Astrocyte (in vitro differentiated cells and primary cell): ENCODE data around the gene CD300A. TPM values are rescaled to one million over a fixed set of nuclear protein-coding genes. Genes with fewer than 3 reads are reported as not detected.

Experiments used
- DNase-seq: peaks from one replicate; pipeline ENCODE4 v3.0.0-alpha.2; 2010; ENCODE audit warnings: low read depth
- FAIRE-seq: peaks from 2 replicates; lab custom pipeline; 2011; peaks lifted over from hg19 to GRCh38; lab: Jason Lieb, UNC
- H2AFZ ChIP-seq: 2 replicates; pipeline ENCODE4 v1.6.0; 2012; ENCODE audit warnings: low read depth, low read length, inconsistent platforms
- H3K27ac ChIP-seq: 2 replicates; pipeline ENCODE4 v1.5.1; 2011; ENCODE audit warnings: low read depth, low read length, inconsistent platforms
- H3K27me3 ChIP-seq: 2 replicates; pipeline ENCODE4 v1.6.0; 2011; ENCODE audit warnings: low read length, inconsistent platforms; ENCODE audit not compliant: insufficient read depth
- H3K36me3 ChIP-seq: 2 replicates; pipeline ENCODE4 v1.5.1; 2011; ENCODE audit warnings: low read length, inconsistent platforms; ENCODE audit not compliant: insufficient read depth
- H3K4me1 ChIP-seq: 2 replicates; pipeline ENCODE4 v1.5.1; 2011; ENCODE audit warnings: low read length, inconsistent platforms; ENCODE audit not compliant: insufficient read depth
- H3K4me2 ChIP-seq: 2 replicates; pipeline ENCODE4 v1.6.0; 2012; ENCODE audit warnings: low read length, inconsistent platforms
- H3K4me3 ChIP-seq: 2 replicates; pipeline ENCODE4 v1.5.1; 2011; ENCODE audit warnings: low read depth, mild to moderate bottlenecking, low read length, inconsistent platforms; ENCODE audit not compliant: insufficient read depth
- H3K79me2 ChIP-seq: 2 replicates; pipeline ENCODE4 v1.6.0; 2012; ENCODE audit warnings: mild to moderate bottlenecking, low read length, inconsistent platforms; ENCODE audit not compliant: insufficient read depth
- H3K9ac ChIP-seq: 2 replicates; pipeline ENCODE4 v1.6.0; 2012; ENCODE audit warnings: mild to moderate bottlenecking, low read length, inconsistent platforms
- H3K9me3 ChIP-seq: 2 replicates; pipeline ENCODE4 v1.5.1; 2012; ENCODE audit warnings: low read depth, mild to moderate bottlenecking, low read length, inconsistent platforms; ENCODE audit not compliant: insufficient read depth
- H4K20me1 ChIP-seq: 2 replicates; pipeline ENCODE4 v1.6.0; 2012; ENCODE audit warnings: low read length, inconsistent platforms; ENCODE audit not compliant: insufficient read depth
- H3K27ac Mint-ChIP-seq: one replicate; pipeline ENCODE4 v1.8.0; 2021; ENCODE audit warnings: mild to moderate bottlenecking, mixed read lengths; ENCODE audit not compliant: unreplicated experiment
- H3K27me3 Mint-ChIP-seq: one replicate; pipeline ENCODE4 v1.8.0; 2021; ENCODE audit warnings: low read depth, mixed read lengths; ENCODE audit not compliant: unreplicated experiment
- H3K36me3 Mint-ChIP-seq: one replicate; pipeline ENCODE4 v1.8.0; 2021; ENCODE audit warnings: low read depth, mixed read lengths; ENCODE audit not compliant: unreplicated experiment
- H3K4me1 Mint-ChIP-seq: one replicate; pipeline ENCODE4 v1.8.0; 2021; ENCODE audit warnings: low read depth, mixed read lengths; ENCODE audit not compliant: unreplicated experiment
- H3K4me3 Mint-ChIP-seq: one replicate; pipeline ENCODE4 v1.8.0; 2021; ENCODE audit warnings: mild to moderate bottlenecking, moderate library complexity, mixed read lengths; ENCODE audit not compliant: unreplicated experiment
- H3K9me3 Mint-ChIP-seq: one replicate; pipeline ENCODE4 v1.8.0; 2021; ENCODE audit warnings: mild to moderate bottlenecking, mixed read lengths; ENCODE audit not compliant: unreplicated experiment
- CTCF ChIP-seq: IDR thresholded peaks from 2 replicates; pipeline ENCODE4 v1.5.1; 2011; ENCODE audit warnings: low read depth, mild to moderate bottlenecking, inconsistent platforms, low read length, moderate library complexity; ENCODE audit not compliant: insufficient read depth
- EZH2 ChIP-seq: IDR thresholded peaks from 2 replicates; pipeline ENCODE4 v1.6.1; 2012; ENCODE audit warnings: mild to moderate bottlenecking, low read length, inconsistent platforms; ENCODE audit not compliant: insufficient read depth
- total RNA-seq: library from RNA; stranded (reverse); gene quantifications from 2 replicates; pipeline ENCODE4 v1.2.1, GENCODE V29; 2021

CD300A gene
- total RNA-seq, 1 donor from 2014 or later: not detected

DNA sequence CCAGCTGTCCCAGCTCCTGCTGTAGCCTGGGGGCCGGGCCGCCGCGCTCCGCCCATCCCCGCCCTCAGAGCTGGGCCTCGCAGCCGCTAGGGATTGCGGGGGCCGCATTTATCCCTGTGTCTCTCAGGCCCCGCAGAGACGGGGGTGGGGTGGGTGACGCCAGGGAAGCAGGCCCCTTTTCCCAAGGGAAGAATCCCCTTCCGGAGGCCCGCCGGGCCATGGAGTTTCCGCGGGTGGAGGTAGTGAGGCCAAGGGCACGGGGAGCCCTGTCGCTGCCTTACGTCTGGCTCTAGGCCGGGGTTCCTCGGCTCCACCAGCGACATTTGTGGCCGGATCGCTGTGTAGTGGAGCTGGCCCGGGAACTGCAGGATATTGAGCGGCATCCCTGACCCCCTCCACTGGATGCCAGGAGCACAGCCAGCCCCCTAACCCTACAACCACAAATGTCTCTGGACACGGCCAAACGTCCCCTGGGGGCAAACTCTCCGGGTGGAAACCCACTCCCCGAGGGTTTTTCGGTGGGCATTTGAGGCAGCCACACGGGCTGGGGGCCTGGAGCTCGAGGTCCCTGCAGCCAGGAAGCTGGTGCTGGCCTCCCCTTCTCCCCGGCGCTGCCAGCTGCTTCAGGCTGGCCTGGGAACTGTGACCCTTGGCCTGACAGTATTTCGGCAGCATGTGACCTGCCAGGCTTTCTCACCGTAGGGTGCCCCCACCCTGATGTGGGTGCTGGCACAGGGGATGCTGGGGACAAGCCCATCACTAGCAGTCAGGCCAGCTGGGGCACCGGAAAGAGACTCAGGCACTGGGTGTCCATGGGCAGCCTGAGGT, 12.0 kb upstream of the CD300A start:
- peak overlapping the region; percentile 70 for H3K9ac ChIP-seq
- H3K27me3 Mint-ChIP-seq: peaks cover 34% of the 10 kb centered on the region
- no peaks in the 10 kb centered on the region for H3K9me3 Mint-ChIP-seq
- H2AFZ ChIP-seq: peak overlapping the region; percentile 87
- FAIRE-seq: no peak
- H3K36me3 Mint-ChIP-seq: peaks cover 8% of the 10 kb centered on the region
- no peaks in the 10 kb centered on the region for H3K79me2 ChIP-seq
- no peaks in the 10 kb centered on the region for H3K36me3 ChIP-seq
- peak; percentile 57 for DNase-seq
- peaks cover 4% of the 10 kb centered on the region for H3K4me1 ChIP-seq
- H4K20me1 ChIP-seq: no peaks in the 10 kb centered on the region
- peak overlapping the region; percentile 93 for H3K4me2 ChIP-seq
- peak overlapping the region; percentile 46 for H3K4me3 ChIP-seq
- no peak overlapping the region for H3K27ac ChIP-seq
- no peak overlapping the region for H3K4me3 Mint-ChIP-seq
- no peak overlapping the region for H3K27ac Mint-ChIP-seq
- H3K4me1 Mint-ChIP-seq: peaks cover 4% of the 10 kb centered on the region
- peaks cover 9% of the 10 kb centered on the region for H3K27me3 ChIP-seq
- TF ChIP-seq EZH2 (no peak), CTCF (no peak)
- H3K9me3 ChIP-seq: no peaks in the 10 kb centered on the region

DNA sequence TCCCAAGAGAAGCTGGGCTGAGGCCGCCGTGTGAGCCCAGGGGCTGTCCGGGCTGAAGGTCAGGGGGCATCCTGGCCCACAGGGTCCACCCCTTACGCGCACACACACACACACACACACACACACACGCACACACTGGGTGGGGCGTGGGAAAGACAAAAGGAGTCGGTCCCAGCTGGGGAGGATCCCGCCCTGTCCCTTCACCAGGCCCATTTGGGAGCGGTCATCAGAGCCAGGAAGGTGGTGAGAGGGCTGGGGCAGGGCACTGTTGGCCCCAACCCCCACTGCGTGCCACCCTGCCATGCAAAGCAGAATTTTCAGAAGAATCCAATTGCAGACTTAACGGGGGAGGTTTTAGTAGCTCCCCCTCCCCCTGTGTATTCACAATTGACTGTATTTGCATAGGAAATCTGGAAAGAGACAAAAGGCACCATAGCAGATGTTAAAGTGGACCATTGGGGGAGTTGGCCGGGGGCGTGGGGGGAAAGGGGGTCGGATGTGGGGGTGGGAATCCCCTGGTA, 11.3 kb upstream of the CD300A start:
- H3K4me2 ChIP-seq: no peak overlapping the region
- H3K9me3 ChIP-seq: no peaks in the 10 kb centered on the region
- no peaks in the 10 kb centered on the region for H3K36me3 ChIP-seq
- Mint-ChIP-seq H3K27ac (no peak overlapping the region), H3K27me3 (peaks cover 39% of the 10 kb centered on the region), H3K36me3 (peaks cover 5% of the 10 kb centered on the region), H3K4me3 (no peak overlapping the region), H3K4me1 (peaks cover 4% of the 10 kb centered on the region), H3K9me3 (no peaks in the 10 kb centered on the region)
- peaks cover 4% of the 10 kb centered on the region for H3K4me1 ChIP-seq
- H3K27ac ChIP-seq: no peak overlapping the region
- H4K20me1 ChIP-seq: no peaks in the 10 kb centered on the region
- no peak overlapping the region for H2AFZ ChIP-seq
- H3K9ac ChIP-seq: no peak overlapping the region
- H3K27me3 ChIP-seq: peaks cover 9% of the 10 kb centered on the region
- H3K79me2 ChIP-seq: no peaks in the 10 kb centered on the region
- H3K4me3 ChIP-seq: no peak overlapping the region
- FAIRE-seq: no peak
- no peak for DNase-seq
- TF ChIP-seq EZH2 (no peak), CTCF (no peak)

DNA sequence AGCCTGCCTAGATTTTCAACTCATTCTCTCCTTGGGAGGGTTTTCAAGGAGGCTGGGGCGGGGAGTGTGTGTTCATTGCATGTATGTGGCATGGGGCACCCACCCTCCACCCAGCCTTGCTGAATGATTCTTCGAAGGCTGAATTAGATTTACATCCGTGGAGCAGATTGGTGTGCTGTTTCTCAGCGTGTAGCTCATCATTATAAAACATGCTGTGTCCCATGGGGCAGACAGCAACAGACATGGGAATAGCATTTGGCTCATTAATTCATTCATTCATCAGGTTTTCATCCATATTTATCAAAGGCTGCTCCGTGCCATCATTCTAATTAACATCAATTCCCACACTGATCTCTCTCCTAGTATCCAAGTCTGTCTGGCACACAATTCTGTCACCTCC, 10.6 kb upstream of the CD300A start:
- Mint-ChIP-seq H3K4me1 (peaks cover 4% of the 10 kb centered on the region), H3K4me3 (no peak overlapping the region)
- no peak for FAIRE-seq

More for the DNA sequence above, 10.6 kb upstream of the CD300A start:
- Histone ChIP-seq H2AFZ (no peak overlapping the region), H3K9me3 (no peaks in the 10 kb centered on the region), H3K79me2 (no peaks in the 10 kb centered on the region), H3K27ac (no peak overlapping the region), H3K9ac (no peak overlapping the region), H3K36me3 (no peaks in the 10 kb centered on the region), H3K27me3 (peaks cover 9% of the 10 kb centered on the region), H4K20me1 (no peaks in the 10 kb centered on the region), H3K4me3 (no peak overlapping the region), H3K4me1 (peaks cover 4% of the 10 kb centered on the region), H3K4me2 (no peak overlapping the region)
- no peak for DNase-seq
- no peaks in the 10 kb centered on the region for H3K36me3 Mint-ChIP-seq
- TF ChIP-seq CTCF: no peak
- no peak for TF ChIP-seq EZH2
- no peaks in the 10 kb centered on the region for H3K9me3 Mint-ChIP-seq
- H3K27me3 Mint-ChIP-seq: peaks cover 40% of the 10 kb centered on the region
- H3K27ac Mint-ChIP-seq: no peak overlapping the region
